Measurements from ENCODE around the gene GNA14.

Gene GNA14

DNA sequence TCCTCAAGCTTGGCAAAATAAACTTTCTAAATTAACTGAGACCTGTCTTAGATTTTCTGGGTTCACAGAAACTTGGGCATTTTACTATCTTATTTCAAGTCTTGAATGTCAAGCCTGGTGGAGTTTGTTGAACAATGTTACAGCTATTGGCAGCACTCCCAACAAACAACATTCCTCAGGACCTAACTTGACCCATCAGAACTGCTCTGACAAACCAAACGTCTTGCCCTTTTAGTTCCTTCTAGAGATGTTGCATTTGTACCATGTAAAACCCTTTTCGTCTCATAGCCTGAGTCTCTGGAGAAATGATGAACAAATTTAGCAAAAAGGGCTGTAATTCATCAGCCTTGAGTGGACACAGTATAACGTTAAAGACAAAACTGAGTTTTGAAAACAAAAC is 51.1 kb downstream of the GNA14 start:
- TF ChIP-seq CTCF (conservative IDR thresholded peaks at IDR 0.05; ENCODE audit: low read length), result no peak
- peak; percentile 16 for DNase-seq (ENCODE audit: low read depth)
- H3K4me3 ChIP-seq (ENCODE audit: low read length), result no peak overlapping the region

- DNase-seq (ENCODE audit: low read depth), result no peak
- TF ChIP-seq CTCF (conservative IDR thresholded peaks at IDR 0.05; ENCODE audit: low read length), result no peak
- H3K4me3 ChIP-seq (ENCODE audit: low read length), result no peak overlapping the region
Measured at GRCh38 chr9:77595426-77596095, 52.6 kb downstream of the GNA14 start.

DNA sequence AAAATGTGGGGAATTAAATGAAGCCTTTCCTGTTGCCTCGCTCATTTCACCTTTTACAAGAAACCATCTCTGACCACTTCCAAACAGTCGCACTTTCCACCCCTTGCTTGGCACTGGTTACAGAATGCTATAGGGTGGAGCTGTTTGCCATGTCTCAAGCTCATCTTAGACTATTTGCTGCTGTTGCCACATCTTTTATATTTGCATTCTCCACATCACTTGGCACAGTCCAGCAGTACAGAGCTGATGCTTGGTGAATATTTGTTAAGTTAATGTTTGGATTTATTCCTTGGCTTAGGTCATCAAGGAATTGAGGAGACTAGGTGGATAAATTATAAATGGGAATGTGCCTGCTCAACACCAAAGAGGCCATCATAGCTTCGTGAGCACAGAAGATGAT is 53.2 kb downstream of the GNA14 start:
- no peak overlapping the region for H3K4me3 ChIP-seq (ENCODE audit: low read length)
- TF ChIP-seq CTCF (conservative IDR thresholded peaks at IDR 0.05; ENCODE audit: low read length), result no peak
- DNase-seq (ENCODE audit: low read depth), result peak; percentile 10

GRCh38 chr9:77593528-77593927 is 54.6 kb downstream of the GNA14 start:
- no peak overlapping the region for H3K4me3 ChIP-seq (ENCODE audit: low read length)
- TF ChIP-seq CTCF (conservative IDR thresholded peaks at IDR 0.05; ENCODE audit: low read length), result no peak
- DNase-seq (ENCODE audit: low read depth), result no peak

DNA sequence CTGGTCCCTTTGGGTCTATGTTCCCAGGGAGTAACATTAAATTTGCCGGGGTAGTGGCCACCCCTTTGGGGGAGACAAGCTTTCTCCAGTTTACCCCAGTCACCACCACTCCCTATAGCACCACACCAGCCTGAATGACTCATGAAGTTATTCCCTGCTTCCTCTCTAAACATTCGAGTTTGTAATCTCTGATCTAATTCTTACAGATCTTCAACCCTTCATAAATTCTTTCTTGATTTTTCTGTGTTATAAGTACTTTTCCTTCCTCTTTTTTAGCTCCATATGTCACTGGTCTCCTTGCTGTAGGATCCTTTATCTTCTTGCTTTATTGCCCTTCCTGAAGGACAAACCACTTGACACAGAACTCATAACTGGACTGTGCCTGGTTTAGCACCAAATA is 55.6 kb downstream of the GNA14 start:
- no peak overlapping the region for H3K4me3 ChIP-seq (ENCODE audit: low read length)
- TF ChIP-seq CTCF (conservative IDR thresholded peaks at IDR 0.05; ENCODE audit: low read length), result no peak
- no peak for DNase-seq (ENCODE audit: low read depth)

DNA sequence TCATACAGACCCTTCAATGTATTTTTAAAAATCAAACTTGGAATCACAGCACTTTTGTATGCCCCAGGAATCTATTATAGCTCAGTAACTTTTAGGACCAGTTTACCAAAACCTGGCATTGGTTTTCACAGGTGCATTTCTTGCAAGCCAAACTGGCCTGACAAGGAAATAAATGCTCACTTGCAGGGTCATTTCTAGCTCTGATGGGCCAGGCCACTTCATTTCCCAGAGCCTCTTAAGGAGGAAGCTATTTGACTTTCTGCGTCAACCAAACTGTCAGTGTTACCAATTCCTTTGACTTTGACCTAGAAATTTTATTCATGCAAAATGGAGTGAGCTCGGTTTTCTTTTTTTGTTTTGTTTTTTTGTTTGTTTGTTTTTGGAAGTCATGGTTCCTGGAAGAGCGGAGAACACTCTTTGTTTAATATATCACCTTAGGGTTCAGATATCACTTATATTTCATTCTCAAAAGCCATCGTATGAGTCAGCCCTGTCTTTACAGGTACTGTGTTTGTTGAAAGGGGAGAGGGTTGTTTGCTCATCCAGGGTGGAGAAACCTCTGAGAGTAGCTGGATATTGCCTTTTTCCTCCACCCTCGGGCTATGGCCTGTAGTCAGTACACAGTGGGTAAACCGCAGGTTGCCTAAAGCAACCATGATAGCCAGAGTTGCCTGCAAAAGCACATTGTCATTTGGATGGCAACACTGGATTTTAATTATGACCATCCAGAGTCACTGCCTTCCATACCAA is 58.9 kb downstream of the GNA14 start:
- TF ChIP-seq CTCF (conservative IDR thresholded peaks at IDR 0.05; ENCODE audit: low read length), result no peak
- no peak for DNase-seq (ENCODE audit: low read depth)

More for the DNA sequence above, 58.9 kb downstream of the GNA14 start:
- H3K4me3 ChIP-seq (ENCODE audit: low read length), result no peak overlapping the region

Measured in AG10803 (cell line).